HG03097 (cell line): Measurements from ENCODE around the gene EPB41L5.
"Not testable (repeated sequence)": the region's sequence is repeated elsewhere in the genome, so short reads cannot be mapped to it uniquely, and the experiment has no call there.

Experiments used
- ATAC-seq: cut with Tn5 transposase; IDR thresholded peaks from one replicate; pipeline ENCODE4 v1.9.1; 2021; ENCODE audit not compliant: unreplicated experiment, low FRiP score

The EPB41L5 gene

GRCh38 chr2:120189189-120189588 is 176.3 kb downstream of the EPB41L5 start:
- no peak for ATAC-seq

DNA sequence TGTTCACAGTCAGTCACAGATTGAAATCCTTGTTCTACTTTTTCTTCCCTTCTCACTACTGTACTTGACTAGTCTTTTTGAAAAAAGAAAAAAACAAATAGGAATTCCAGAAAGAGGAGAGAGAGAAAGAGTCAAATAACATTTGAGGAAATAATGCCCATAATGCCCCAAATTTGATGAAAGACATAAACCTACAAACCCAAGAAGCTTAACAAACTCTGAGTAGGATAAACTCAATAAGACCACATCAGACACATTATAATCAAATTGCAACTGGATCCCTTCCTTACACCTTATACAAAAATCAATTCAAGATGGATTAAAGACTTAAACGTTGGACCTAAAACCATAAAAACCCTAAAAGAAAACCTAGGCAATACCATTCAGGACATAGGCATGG is 179.4 kb downstream of the EPB41L5 start:
- no peak for ATAC-seq

- no peak for ATAC-seq
These were observed 182.7 kb downstream of the EPB41L5 start for GRCh38 chr2:120195553-120195952.

GRCh38 chr2:120199817-120200459 is 187.1 kb downstream of the EPB41L5 start:
- not testable (repeated sequence) for ATAC-seq

DNA sequence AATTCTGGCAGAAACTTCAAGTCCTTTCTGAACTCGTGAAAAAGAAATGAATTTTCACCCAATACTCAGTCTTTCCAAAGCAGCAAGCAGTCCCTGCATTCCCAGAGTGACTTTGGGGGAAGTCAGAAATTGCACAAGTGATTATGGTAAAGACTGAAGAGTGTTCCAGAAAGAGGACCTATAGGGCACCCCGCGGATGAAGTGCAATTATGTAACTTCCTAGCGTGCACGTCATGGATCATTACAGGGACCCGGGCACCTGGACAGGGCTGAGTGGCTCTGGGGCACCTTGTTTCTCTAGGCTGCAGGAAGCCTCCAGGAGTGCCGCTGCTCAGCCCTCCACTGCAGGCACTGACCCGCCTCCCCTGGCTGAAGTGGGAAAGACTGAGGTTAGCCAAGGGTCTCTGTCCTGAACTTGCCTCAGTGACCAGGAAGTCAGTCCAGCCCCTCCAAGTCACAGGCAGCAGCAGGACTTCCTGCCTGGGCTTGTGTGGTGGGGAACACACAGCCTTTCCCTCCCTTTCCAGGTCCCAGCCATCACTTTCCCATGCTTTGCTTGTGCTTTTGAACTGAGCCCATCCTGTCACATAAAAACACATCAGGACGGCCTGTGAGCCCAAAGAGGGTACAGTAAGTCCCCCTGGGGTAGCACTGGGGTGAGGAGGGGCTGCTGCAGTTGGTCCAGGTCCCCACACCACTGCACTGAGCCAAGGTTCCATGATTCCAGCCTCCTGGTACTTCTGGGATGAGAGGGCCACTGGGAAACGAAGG is 190.6 kb downstream of the EPB41L5 start:
- ATAC-seq, result no peak

DNA sequence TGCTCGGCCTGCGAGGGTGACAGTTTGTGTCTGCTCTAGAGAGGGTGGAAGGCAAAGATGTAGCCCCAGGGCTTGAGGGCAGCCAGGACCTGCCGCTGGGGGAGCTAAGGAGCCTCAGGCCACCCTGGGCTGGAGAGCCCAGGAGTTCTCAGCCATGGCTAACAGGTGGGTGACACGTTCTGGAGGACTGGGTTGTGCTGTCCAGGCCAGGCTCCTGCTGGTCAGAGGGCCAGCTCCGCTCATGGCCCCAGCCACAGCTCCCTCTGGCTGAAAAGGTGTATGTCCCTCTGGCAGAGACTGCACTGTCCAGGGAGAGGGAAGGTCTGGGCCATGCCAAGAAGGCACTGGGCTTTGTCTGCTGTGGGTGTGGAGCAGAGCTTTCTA is 191.1 kb downstream of the EPB41L5 start:
- ATAC-seq, result no peak

GRCh38 chr2:120204417-120204816 is 191.5 kb downstream of the EPB41L5 start:
- ATAC-seq, result no peak

- no peak for ATAC-seq
These were observed 192.2 kb downstream of the EPB41L5 start for GRCh38 chr2:120204945-120205670.

DNA sequence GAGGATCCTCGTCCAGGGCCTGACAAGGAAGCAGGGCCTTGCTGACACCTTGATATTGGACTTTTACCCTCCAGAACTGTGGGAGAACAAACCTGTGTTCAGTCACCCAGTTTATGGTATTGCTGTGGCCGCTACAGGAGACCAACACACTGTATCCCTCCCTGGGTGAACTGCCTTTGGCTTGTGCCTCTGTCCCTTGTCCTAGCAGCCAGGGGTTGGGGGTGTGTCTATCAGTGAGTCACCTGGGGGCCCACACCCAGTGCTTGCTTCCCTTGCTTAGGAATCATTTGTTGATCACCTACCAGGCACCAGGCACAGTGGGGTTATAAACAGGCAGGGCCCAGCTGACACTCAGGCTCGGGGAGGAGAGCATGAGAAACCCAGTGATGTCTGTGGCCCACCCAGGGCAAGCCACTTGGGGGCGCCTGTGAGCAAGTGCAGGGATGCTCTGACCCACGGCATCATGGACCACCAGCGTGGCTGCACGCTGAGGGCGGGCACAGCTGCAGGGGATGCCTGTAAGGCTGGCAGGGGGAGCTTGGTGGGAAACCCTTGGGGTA is 193.2 kb downstream of the EPB41L5 start:
- ATAC-seq, result no peak

GRCh38 chr2:120208381-120209353 is 195.8 kb downstream of the EPB41L5 start:
- no peak for ATAC-seq

DNA sequence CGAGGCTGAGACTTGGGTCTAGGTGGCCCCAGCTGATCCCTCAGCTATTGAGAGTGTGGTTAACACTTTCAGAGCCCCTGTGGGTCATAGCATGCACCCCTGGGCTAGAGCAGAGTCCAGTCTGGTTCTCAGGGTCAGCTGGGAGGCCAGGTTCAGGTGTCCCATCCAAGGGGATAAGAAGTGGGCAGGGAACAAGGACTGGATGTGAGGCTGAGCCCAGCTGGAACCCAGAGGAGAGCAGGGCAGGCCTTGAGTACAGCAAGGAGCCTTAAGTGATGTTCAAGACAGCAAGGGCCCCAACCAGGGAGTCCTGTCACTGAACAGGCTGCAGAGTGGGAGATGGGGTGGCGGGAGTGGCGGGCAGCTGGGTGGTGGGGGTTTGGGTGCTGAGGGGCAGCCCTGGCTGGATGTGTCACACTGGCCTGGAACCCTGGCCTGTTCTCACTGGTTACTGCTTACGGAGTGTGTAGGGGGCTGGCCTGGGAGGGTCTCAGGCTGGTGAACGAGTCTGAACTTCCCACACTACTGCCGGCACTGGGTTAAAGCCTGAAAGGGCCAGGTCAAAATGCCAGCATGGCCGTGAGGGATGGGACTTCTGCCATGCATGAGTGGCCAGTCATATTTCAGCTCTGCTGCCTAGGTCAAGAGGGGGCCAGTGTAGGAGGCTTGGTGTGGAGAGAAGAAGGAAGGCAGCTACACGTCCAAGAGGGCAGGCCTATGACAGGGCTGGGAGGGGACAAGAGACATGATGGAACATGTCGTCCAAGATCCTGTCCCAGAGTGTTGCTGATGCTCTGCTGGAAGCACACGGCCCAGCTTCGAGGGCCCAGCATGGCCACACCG is 196.8 kb downstream of the EPB41L5 start:
- no peak for ATAC-seq

DNA sequence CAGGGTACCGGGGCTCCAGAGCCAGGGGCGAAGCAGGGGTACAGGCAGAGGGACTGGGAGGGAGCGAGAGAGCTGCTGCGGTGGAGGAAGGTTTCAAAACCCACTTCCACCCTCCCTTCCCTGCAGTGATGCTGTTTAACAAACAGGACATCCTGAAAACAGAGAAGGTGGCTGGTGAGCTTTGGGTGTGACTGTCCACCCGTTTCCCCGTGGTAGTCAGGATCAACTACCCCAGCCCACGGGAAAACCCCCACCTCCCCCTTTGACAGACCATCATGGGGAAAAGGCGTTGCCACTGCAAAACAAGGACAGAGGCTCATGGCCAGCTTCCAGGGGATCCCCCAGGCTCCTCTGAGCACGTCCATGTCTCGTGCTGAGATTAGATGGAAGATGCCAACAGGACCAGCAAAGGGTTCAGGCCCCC is 197.4 kb downstream of the EPB41L5 start:
- ATAC-seq, result no peak

GRCh38 chr2:120218181-120218580 is 205.3 kb downstream of the EPB41L5 start:
- no peak for ATAC-seq

DNA sequence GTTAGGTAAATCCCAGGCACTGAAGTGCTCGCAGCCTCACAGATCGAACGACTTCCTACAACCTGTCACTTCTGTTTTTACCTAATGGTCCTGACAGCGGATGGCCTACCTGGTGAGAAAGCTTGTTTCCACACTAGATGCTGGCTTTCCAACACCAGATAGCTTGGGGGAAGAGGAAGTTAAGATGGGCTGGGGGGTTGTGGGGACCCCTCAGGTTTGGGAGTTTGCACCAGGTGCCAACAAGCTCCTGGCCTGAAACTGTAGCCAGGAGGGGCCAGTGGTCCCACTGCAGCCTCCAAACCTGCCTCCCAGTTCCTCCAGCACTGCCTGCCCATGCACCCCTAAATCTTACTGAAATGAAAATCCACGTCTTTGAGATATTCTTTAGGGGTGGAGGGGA is 206.4 kb downstream of the EPB41L5 start:
- ATAC-seq, result no peak

DNA sequence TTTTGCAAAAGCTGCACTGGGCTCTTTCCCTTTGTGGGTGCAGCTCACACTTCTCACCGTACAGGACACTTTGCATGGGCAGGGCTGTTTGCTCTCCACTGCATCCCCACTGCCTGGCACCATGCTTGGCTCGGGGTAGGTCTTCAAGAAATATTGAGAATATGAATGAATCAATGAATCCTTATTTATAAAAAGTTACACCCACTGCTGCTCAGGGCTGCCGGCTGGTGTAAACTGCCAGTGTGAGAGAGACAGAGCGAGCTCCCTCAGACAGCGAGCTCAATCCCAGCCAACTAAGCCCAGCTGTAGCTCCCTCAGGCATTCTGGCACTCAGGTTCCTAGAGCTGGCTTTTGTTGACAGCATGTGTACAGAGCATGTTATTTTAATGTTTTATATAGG is 206.9 kb downstream of the EPB41L5 start:
- ATAC-seq, result no peak

GRCh38 chr2:120220756-120221155 is 207.9 kb downstream of the EPB41L5 start:
- ATAC-seq, result no peak

GRCh38 chr2:120221616-120222015 is 208.7 kb downstream of the EPB41L5 start:
- no peak for ATAC-seq

GRCh38 chr2:120222186-120223033 is 209.5 kb downstream of the EPB41L5 start:
- no peak for ATAC-seq
